ENCODE measurements around the gene ITPKC. TPM values are rescaled to one million over a fixed set of nuclear protein-coding genes. Genes with fewer than 3 reads are reported as not detected.
A peak's percentile ranks its signal among the peaks of the same experiment; 100 is the strongest.

ITPKC gene
- total and polyA plus RNA-seq, 2 of the 13 experiments (the other 11 are each of a cell fraction or from before 2014, with no cell fraction given), result 6.9 to 11.2 TPM

DNA sequence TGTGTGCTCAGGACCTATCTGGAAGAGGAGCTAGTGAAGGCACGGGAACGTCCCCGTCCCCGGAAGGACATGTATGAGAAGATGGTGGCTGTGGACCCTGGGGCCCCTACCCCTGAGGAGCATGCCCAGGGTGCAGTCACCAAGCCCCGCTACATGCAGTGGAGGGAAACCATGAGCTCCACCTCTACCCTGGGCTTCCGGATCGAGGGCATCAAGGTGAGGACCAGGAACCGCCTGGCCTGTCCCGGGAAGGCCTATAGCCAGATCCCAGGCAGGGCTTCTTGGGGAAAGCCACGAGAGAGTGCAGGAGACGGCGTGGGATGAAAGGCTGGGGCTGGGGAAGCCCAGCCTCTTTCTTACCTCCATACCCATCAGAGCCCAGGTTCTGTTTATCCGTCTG, 16.2 kb downstream of the ITPKC start (continued):
- TF ChIP-seq TRIM22 (IDR thresholded peaks at IDR 0.05) (no peak), THYN1 (CRISPR knock-in tag; IDR thresholded peaks at IDR 0.05; ENCODE audit: borderline replicate concordance, low read depth) (no peak), PPARG (CRISPR knock-in tag; conservative IDR thresholded peaks at IDR 0.05) (no peak), TIGD3 (CRISPR knock-in tag; IDR thresholded peaks at IDR 0.05; ENCODE audit: borderline replicate concordance) (no peak), KDM2A (CRISPR knock-in tag; IDR thresholded peaks at IDR 0.05; ENCODE audit: borderline replicate concordance, low read depth) (no peak)

- Histone ChIP-seq H2AFZ (ENCODE audit: low read length) (no peak overlapping the region), H3K4me2 (ENCODE audit: low read depth, low read length) (no peak overlapping the region), H3K9ac (ENCODE audit: insufficient read depth, low read depth, low read length) (no peak overlapping the region), H3K27me3 (ENCODE audit: control insufficient read depth in 1 of 2, insufficient read depth in 2 of 2, low read length in 2 of 2) (no peaks in the 10 kb centered on the region), H3K4me1 (ENCODE audit: insufficient read depth, low read length) (peaks cover 19% of the 10 kb centered on the region), H3K27ac (ENCODE audit: extremely low read length, insufficient read depth, low read length) (peak overlapping the region; percentile 30), H3K4me3 (replicated peaks in 1 of 3; ENCODE audit: insufficient read depth in 1 of 3, low read depth in 2 of 3, low read length in 3 of 3) (no peak overlapping the region), H4K20me1 (ENCODE audit: insufficient read depth, low read length) (no peaks in the 10 kb centered on the region), H3K36me3 (replicated peaks in 1 of 2; ENCODE audit: control insufficient read depth in 1 of 2, insufficient read depth in 2 of 2, low read length in 2 of 2) (peaks cover 30 to 78% of the 10 kb centered on the region in 2 experiments), H3K79me2 (ENCODE audit: insufficient read depth, low read length) (no peaks in the 10 kb centered on the region), H3K9me3 (ENCODE audit: low read length) (no peaks in the 10 kb centered on the region)
- 87% methylated on average over 11 of the region's 11 CpGs for WGBS (ENCODE audit: low lambda C conversion rate)
- in situ Hi-C loops (cut with HindIII; ENCODE audit: extremely low pct_ligation_motif_present, low pct_unique_long_range_greater_than_20kb) (no loop called here), intact Hi-C loops (cut with micrococcal nuclease; ENCODE audit: unreplicated experiment) (no loop called here)
- FAIRE-seq, result no peak
- ATAC-seq, result no peak
- DNase-seq (ENCODE audit: low spot score), result no peak
- ChIA-PET CTCF (ENCODE audit: low intra/inter-chr PET ratio, low total read pairs) (no interaction called here), POLR2A (interaction anchor here (1.3 to 1.5 kb wide), 2 partner anchors 15 to 18 kb away, joined by 4 read pairs; partner anchors contain the start of genes ACTMAP and ITPKC)
- no TSS peak for BruUV-seq (replicated peaks)
- no peak for TF ChIP-seq ATAD3A (CRISPR knock-in tag; IDR thresholded peaks at IDR 0.05)
- TF ChIP-seq ZBTB39 (CRISPR knock-in tag; IDR thresholded peaks at IDR 0.05), result no peak
- no peak for TF ChIP-seq ZNF660 (CRISPR knock-in tag; IDR thresholded peaks at IDR 0.05; ENCODE audit: borderline replicate concordance, low read depth)
- TF ChIP-seq CREBL2 (CRISPR knock-in tag; IDR thresholded peaks at IDR 0.05; ENCODE audit: borderline replicate concordance), result no peak
- TF ChIP-seq, protein P1, sequence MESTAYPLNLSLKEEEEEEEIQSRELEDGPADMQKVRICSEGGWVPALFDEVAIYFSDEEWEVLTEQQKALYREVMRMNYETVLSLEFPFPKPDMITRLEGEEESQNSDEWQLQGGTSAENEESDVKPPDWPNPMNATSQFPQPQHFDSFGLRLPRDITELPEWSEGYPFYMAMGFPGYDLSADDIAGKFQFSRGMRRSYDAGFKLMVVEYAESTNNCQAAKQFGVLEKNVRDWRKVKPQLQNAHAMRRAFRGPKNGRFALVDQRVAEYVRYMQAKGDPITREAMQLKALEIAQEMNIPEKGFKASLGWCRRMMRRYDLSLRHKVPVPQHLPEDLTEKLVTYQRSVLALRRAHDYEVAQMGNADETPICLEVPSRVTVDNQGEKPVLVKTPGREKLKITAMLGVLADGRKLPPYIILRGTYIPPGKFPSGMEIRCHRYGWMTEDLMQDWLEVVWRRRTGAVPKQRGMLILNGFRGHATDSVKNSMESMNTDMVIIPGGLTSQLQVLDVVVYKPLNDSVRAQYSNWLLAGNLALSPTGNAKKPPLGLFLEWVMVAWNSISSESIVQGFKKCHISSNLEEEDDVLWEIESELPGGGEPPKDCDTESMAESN (CRISPR knock-in tag; conservative IDR thresholded peaks at IDR 0.05), result no peak
- TF ChIP-seq, protein P2, sequence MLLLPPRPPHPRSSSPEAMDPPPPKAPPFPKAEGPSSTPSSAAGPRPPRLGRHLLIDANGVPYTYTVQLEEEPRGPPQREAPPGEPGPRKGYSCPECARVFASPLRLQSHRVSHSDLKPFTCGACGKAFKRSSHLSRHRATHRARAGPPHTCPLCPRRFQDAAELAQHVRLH (CRISPR knock-in tag; IDR thresholded peaks at IDR 0.05; ENCODE audit: borderline replicate concordance, low read depth), result no peak
- TF ChIP-seq ZNF143 (CRISPR knock-in tag; IDR thresholded peaks at IDR 0.05), result no peak
These were observed 18.3 kb downstream of the ITPKC start for GRCh38 chr19:40735013-40735771.

Measured in HepG2 (cell line).